ENCODE results near the gene LCTL.

LCTL gene

GRCh38 chr15:66524838-66525237 is 41.0 kb downstream of the LCTL start:
- no peak for TF ChIP-seq CTCF (IDR thresholded peaks at IDR 0.05)

GRCh38 chr15:66523926-66524325 is 41.9 kb downstream of the LCTL start:
- Histone ChIP-seq H3K9me3 (ENCODE audit: control insufficient read depth, low read length) (no peaks in the 10 kb centered on the region), H3K9ac (no peak overlapping the region), H3K4me3 (ENCODE audit: low read depth, low read length) (no peak overlapping the region), H3K36me3 (ENCODE audit: control insufficient read depth, insufficient read depth, low read length) (no peaks in the 10 kb centered on the region), H3K27me3 (ENCODE audit: control insufficient read depth, insufficient read depth, low read length) (no peaks in the 10 kb centered on the region), H3K4me2 (ENCODE audit: low read length) (no peak overlapping the region), H3K27ac (no peak overlapping the region), H3K4me1 (no peaks in the 10 kb centered on the region), H3K79me2 (no peaks in the 10 kb centered on the region), H2AFZ (no peak overlapping the region)
- TF ChIP-seq CTCF (IDR thresholded peaks at IDR 0.05): no peak

More at GRCh38 chr15:66524838-66525237, 41.0 kb downstream of the LCTL start:
- Histone ChIP-seq H3K9me3 (ENCODE audit: control insufficient read depth, low read length) (no peaks in the 10 kb centered on the region), H3K9ac (no peak overlapping the region), H3K27ac (no peak overlapping the region), H3K27me3 (ENCODE audit: control insufficient read depth, insufficient read depth, low read length) (no peaks in the 10 kb centered on the region), H3K4me1 (no peaks in the 10 kb centered on the region), H3K4me2 (ENCODE audit: low read length) (no peak overlapping the region), H3K4me3 (ENCODE audit: low read depth, low read length) (no peak overlapping the region), H2AFZ (no peak overlapping the region), H3K36me3 (ENCODE audit: control insufficient read depth, insufficient read depth, low read length) (no peaks in the 10 kb centered on the region), H3K79me2 (no peaks in the 10 kb centered on the region)

GRCh38 chr15:66515901-66516322 is 49.9 kb downstream of the LCTL start:
- Histone ChIP-seq H3K4me3 (ENCODE audit: low read depth, low read length) (no peak overlapping the region), H3K27me3 (ENCODE audit: control insufficient read depth, insufficient read depth, low read length) (no peaks in the 10 kb centered on the region), H3K36me3 (ENCODE audit: control insufficient read depth, insufficient read depth, low read length) (no peaks in the 10 kb centered on the region), H3K79me2 (no peaks in the 10 kb centered on the region), H3K27ac (no peak overlapping the region), H3K9ac (no peak overlapping the region), H3K4me2 (ENCODE audit: low read length) (no peak overlapping the region), H2AFZ (no peak overlapping the region), H3K4me1 (no peaks in the 10 kb centered on the region), H3K9me3 (ENCODE audit: control insufficient read depth, low read length) (no peaks in the 10 kb centered on the region)
- TF ChIP-seq CTCF (IDR thresholded peaks at IDR 0.05): no peak

- no peak overlapping the region for H2AFZ ChIP-seq
- H3K9me3 ChIP-seq (ENCODE audit: control insufficient read depth, low read length): no peaks in the 10 kb centered on the region
- no peaks in the 10 kb centered on the region for H3K79me2 ChIP-seq
- TF ChIP-seq CTCF (IDR thresholded peaks at IDR 0.05): no peak
- no peak overlapping the region for H3K4me2 ChIP-seq (ENCODE audit: low read length)
- no peak overlapping the region for H3K27ac ChIP-seq
- H3K4me3 ChIP-seq (ENCODE audit: low read depth, low read length): no peak overlapping the region
- no peaks in the 10 kb centered on the region for H3K27me3 ChIP-seq (ENCODE audit: control insufficient read depth, insufficient read depth, low read length)
- no peaks in the 10 kb centered on the region for H3K4me1 ChIP-seq
- no peaks in the 10 kb centered on the region for H3K36me3 ChIP-seq (ENCODE audit: control insufficient read depth, insufficient read depth, low read length)
- H3K9ac ChIP-seq: no peak overlapping the region
Observed at GRCh38 chr15:66514586-66514985, 51.2 kb downstream of the LCTL start.

GRCh38 chr15:66508293-66508883 is 57.4 kb downstream of the LCTL start:
- Histone ChIP-seq H3K9me3 (ENCODE audit: control insufficient read depth, low read length) (no peaks in the 10 kb centered on the region), H3K4me2 (ENCODE audit: low read length) (no peak overlapping the region), H3K27me3 (ENCODE audit: control insufficient read depth, insufficient read depth, low read length) (no peaks in the 10 kb centered on the region), H3K36me3 (ENCODE audit: control insufficient read depth, insufficient read depth, low read length) (no peaks in the 10 kb centered on the region), H3K79me2 (peaks cover 5% of the 10 kb centered on the region), H3K9ac (no peak overlapping the region), H2AFZ (no peak overlapping the region), H3K4me1 (no peaks in the 10 kb centered on the region), H3K4me3 (ENCODE audit: low read depth, low read length) (no peak overlapping the region), H3K27ac (no peak overlapping the region)
- no peak for TF ChIP-seq CTCF (IDR thresholded peaks at IDR 0.05)
